Liver (tissue), 9 donors: ENCODE measurements around the gene ACACB. TPM values are rescaled to one million over a fixed set of nuclear protein-coding genes. Genes with fewer than 3 reads are reported as not detected.

Source experiments
- DNase-seq: peaks from one replicate; pipeline ENCODE4 v3.0.0-alpha.2; 2017; ENCODE audit warnings: low spot score
- H3K27ac ChIP-seq, 2 donors: one replicate each; pipeline ENCODE4 v1.7.0; 2013; ENCODE audit warnings: inconsistent platforms in 2 of 2, low read length in 2 of 2, control low read depth in 1 of 2, low read depth in 1 of 2, mild to moderate bottlenecking in 1 of 2
- H3K27me3 ChIP-seq, 4 donors: one replicate each; pipeline versions ENCODE4 v1.6.1 to v1.7.0; 2013; ENCODE audit warnings: low read length in 3 of 4, inconsistent platforms in 1 of 4, mild to moderate bottlenecking in 1 of 4, moderate library complexity in 1 of 4; ENCODE audit not compliant: control insufficient read depth in 4 of 4, insufficient read depth in 4 of 4
- H3K36me3 ChIP-seq, 4 donors: one replicate each; pipeline versions ENCODE4 v1.6.1 to v1.7.0; 2013; ENCODE audit warnings: low read length in 3 of 4, mild to moderate bottlenecking in 3 of 4, low read depth in 1 of 4, moderate library complexity in 1 of 4; ENCODE audit not compliant: control insufficient read depth in 4 of 4, insufficient read depth in 3 of 4
- H3K4me1 ChIP-seq, 4 donors: one replicate each; pipeline versions ENCODE4 v1.6.1 to v1.7.0; 2013; ENCODE audit warnings: low read length in 3 of 4, mild to moderate bottlenecking in 3 of 4, moderate library complexity in 1 of 4; ENCODE audit not compliant: control insufficient read depth in 4 of 4, insufficient read depth in 4 of 4
- H3K4me3 ChIP-seq, 3 donors: one replicate each; pipeline versions ENCODE4 v1.6.1 to v1.7.0; 2013; ENCODE audit warnings: low read length in 3 of 3, control low read depth in 1 of 3, low read depth in 1 of 3, mild to moderate bottlenecking in 1 of 3
- H3K9ac ChIP-seq, 2 donors: one replicate each; pipeline ENCODE4 v1.7.0; 2013; ENCODE audit warnings: low read length in 2 of 2, mild to moderate bottlenecking in 2 of 2, moderate library complexity in 2 of 2, control low read depth in 1 of 2, low read depth in 1 of 2
- H3K9me3 ChIP-seq, 4 donors: one replicate each; pipeline versions ENCODE4 v1.6.1 to v1.7.0; 2013; ENCODE audit warnings: low read length in 3 of 4; ENCODE audit not compliant: control insufficient read depth in 4 of 4
- ATF3 ChIP-seq: IDR thresholded peaks from 2 replicates; pipeline ENCODE4 v1.6.1; 2016; ENCODE audit warnings: antibody characterized with exemption
- CTCF ChIP-seq: fragments of 150-350 bp; IDR thresholded peaks from 2 replicates; pipeline ENCODE4 v1.5.1; 2017; ENCODE audit warnings: improper control_type of control experiment, low read depth, low read length; ENCODE audit not compliant: missing input control
- EGR1 ChIP-seq, 2 donors: IDR thresholded peaks; 2 replicates each; pipeline ENCODE4 v1.6.1; 2016 to 2018; ENCODE audit warnings: antibody characterized with exemption in 2 of 2, low read depth in 2 of 2
- FOXA1 ChIP-seq: IDR thresholded peaks from 2 replicates; pipeline ENCODE4 v1.6.1; 2016; ENCODE audit warnings: antibody characterized with exemption
- FOXA2 ChIP-seq: IDR thresholded peaks from 2 replicates; pipeline ENCODE4 v1.6.1; 2016; ENCODE audit warnings: antibody characterized with exemption
- GABPA ChIP-seq, 2 donors: IDR thresholded peaks in 1 of 2; conservative IDR thresholded peaks in 1 of 2; 2 replicates each; pipeline ENCODE4 v1.6.1; 2016; ENCODE audit warnings: antibody characterized with exemption in 2 of 2, mild to moderate bottlenecking in 1 of 2, moderate library complexity in 1 of 2
- HNF4A ChIP-seq, 2 donors: conservative IDR thresholded peaks; 2 replicates each; pipeline ENCODE4 v1.6.1; 2016; ENCODE audit warnings: antibody characterized with exemption in 2 of 2, mild to moderate bottlenecking in 2 of 2
- HNF4G ChIP-seq: IDR thresholded peaks from 2 replicates; pipeline ENCODE4 v1.6.1; 2016; ENCODE audit warnings: antibody characterized with exemption
- JUND ChIP-seq, 2 donors: IDR thresholded peaks; 2 replicates each; pipeline ENCODE4 v1.6.1; 2016; ENCODE audit warnings: antibody characterized with exemption in 2 of 2
- MAX ChIP-seq: IDR thresholded peaks from 2 replicates; pipeline ENCODE4 v1.6.1; 2016; ENCODE audit warnings: antibody characterized with exemption
- NR2F2 ChIP-seq: IDR thresholded peaks from 2 replicates; pipeline ENCODE4 v1.6.1; 2016; ENCODE audit warnings: antibody characterized with exemption
- RAD21 ChIP-seq, 2 donors: IDR thresholded peaks; 2 replicates each; pipeline ENCODE4 v1.6.1; 2016; ENCODE audit warnings: antibody characterized with exemption in 2 of 2, mild to moderate bottlenecking in 2 of 2
- REST ChIP-seq: IDR thresholded peaks from 2 replicates; pipeline ENCODE4 v1.6.1; 2016; ENCODE audit warnings: antibody characterized with exemption, mild to moderate bottlenecking
- RXRA ChIP-seq, 2 donors: IDR thresholded peaks; 2 replicates each; pipeline ENCODE4 v1.6.1; 2017 to 2018; ENCODE audit warnings: antibody characterized with exemption in 2 of 2, mild to moderate bottlenecking in 1 of 2
- SP1 ChIP-seq: IDR thresholded peaks from 2 replicates; pipeline ENCODE4 v1.6.1; 2018; ENCODE audit warnings: antibody characterized with exemption, mild to moderate bottlenecking
- TAF1 ChIP-seq: conservative IDR thresholded peaks from 2 replicates; pipeline ENCODE4 v1.6.1; 2016; ENCODE audit warnings: antibody characterized with exemption, mild to moderate bottlenecking
- YY1 ChIP-seq: IDR thresholded peaks from 2 replicates; pipeline ENCODE4 v1.6.1; 2016; ENCODE audit warnings: antibody characterized with exemption, mild to moderate bottlenecking
- ZBTB33 ChIP-seq: IDR thresholded peaks from 2 replicates; pipeline ENCODE4 v1.6.1; 2016; ENCODE audit warnings: antibody characterized with exemption
- WGBS: extraction: QIAGEN DNeasy Blood & Tissue Kit; methylation state at CpG from one replicate; pipeline ENCODE4 v1.1.7; 2013; 5-methylcytosine and 5-hydroxymethylcytosine counted together
- polyA plus RNA-seq, 2 donors: library from polyadenylated mRNA; stranded (reverse) in 1 of 2; unstranded in 1 of 2; fragments of 200-250 nt in 1 of 2; fragments of >200 nt in 1 of 2; fragmentation: Nextera tagmentation in 1 of 2; extraction: Ambion mirVana in 1 of 2; gene quantifications; one replicate each; pipeline versions ENCODE4 v1.2.1 to v1.2.3, GENCODE V29; 2013 to 2015
- total RNA-seq, 2 donors: library from RNA; depleted of rRNA; stranded (reverse); fragments of >200 nt; gene quantifications; one replicate each; pipeline ENCODE4 v1.2.3, GENCODE V29; 2014
- donor health status: healthy.
- donor health status: healthy.
- donor health status: healthy.
- donor health status: healthy.
- donor health status: healthy.

Gene ACACB
- total and polyA plus RNA-seq, 4 donors = 12.9 to 288 (median 52.1) TPM

- WGBS = 90% methylated on average over 11 of the region's 11 CpGs
- peaks cover 18 to 85% (median 73%) of the 10 kb centered on the region in 4 donors for H3K36me3 ChIP-seq
- no peak for TF ChIP-seq EGR1 (IDR thresholded peaks at IDR 0.05; ENCODE audit: low read depth in 2 of 2)
- TF ChIP-seq RXRA (IDR thresholded peaks at IDR 0.05) = no peak
- TF ChIP-seq MAX = no peak
- TF ChIP-seq CTCF = no peak
- TF ChIP-seq REST = no peak
- TF ChIP-seq ZBTB33 = no peak
- no peak for TF ChIP-seq SP1
- TF ChIP-seq FOXA1 = no peak
- TF ChIP-seq FOXA2 = no peak
- TF ChIP-seq HNF4G = no peak
- no peak for TF ChIP-seq GABPA (IDR thresholded peaks at IDR 0.05 in 1 of 2, conservative IDR thresholded peaks at IDR 0.05 in 1 of 2)
- TF ChIP-seq TAF1 = no peak
- no peak for TF ChIP-seq RAD21 (IDR thresholded peaks at IDR 0.05)
- TF ChIP-seq NR2F2 = no peak
- no peak for TF ChIP-seq ATF3
- no peak for TF ChIP-seq JUND (IDR thresholded peaks at IDR 0.05)
- TF ChIP-seq HNF4A (conservative IDR thresholded peaks at IDR 0.05) = no peak
- TF ChIP-seq YY1 = no peak
These were observed 123.3 kb downstream of the ACACB start for GRCh38 chr12:109239691-109240090.

More at GRCh38 chr12:109239691-109240090, 123.3 kb downstream of the ACACB start:
- Histone ChIP-seq H3K27ac (no peak overlapping the region), H3K4me3 (no peak overlapping the region), H3K9me3 (no peaks in the 10 kb centered on the region), H3K9ac (no peak overlapping the region), H3K27me3 (no peaks in the 10 kb centered on the region), H3K4me1 (no peaks in the 10 kb centered on the region)
- no peak for DNase-seq
